ENCODE results near the gene FAM210B.

DNA sequence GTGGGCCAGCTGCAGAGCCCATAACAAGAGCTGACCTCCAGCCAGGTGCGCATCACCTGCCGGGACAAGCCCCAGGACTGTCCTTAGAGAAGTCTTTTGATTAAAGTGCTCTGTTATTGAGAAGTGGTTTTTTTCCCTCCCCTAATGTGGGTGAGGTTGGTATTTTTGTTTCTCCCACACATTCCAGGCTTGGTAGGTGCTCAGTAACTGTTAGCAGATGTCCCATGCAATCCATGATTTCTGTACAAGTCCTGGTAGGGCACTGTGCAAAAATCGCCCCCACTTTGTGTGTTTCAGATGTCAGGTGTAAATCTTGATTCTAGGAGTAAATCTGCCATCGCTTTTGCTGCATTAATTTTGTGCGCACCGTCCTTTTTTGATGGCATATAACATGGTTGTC lies 4.7 kb downstream of the FAM210B start:
- TF ChIP-seq, protein P1, sequence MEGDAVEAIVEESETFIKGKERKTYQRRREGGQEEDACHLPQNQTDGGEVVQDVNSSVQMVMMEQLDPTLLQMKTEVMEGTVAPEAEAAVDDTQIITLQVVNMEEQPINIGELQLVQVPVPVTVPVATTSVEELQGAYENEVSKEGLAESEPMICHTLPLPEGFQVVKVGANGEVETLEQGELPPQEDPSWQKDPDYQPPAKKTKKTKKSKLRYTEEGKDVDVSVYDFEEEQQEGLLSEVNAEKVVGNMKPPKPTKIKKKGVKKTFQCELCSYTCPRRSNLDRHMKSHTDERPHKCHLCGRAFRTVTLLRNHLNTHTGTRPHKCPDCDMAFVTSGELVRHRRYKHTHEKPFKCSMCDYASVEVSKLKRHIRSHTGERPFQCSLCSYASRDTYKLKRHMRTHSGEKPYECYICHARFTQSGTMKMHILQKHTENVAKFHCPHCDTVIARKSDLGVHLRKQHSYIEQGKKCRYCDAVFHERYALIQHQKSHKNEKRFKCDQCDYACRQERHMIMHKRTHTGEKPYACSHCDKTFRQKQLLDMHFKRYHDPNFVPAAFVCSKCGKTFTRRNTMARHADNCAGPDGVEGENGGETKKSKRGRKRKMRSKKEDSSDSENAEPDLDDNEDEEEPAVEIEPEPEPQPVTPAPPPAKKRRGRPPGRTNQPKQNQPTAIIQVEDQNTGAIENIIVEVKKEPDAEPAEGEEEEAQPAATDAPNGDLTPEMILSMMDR (IDR thresholded peaks at IDR 0.05) = no peak
- TF ChIP-seq SOX15 (CRISPR knock-in tag; IDR thresholded peaks at IDR 0.05) (no peak), NFYB (CRISPR knock-in tag; conservative IDR thresholded peaks at IDR 0.05; ENCODE audit: low read depth) (no peak), JUN (CRISPR knock-in tag; IDR thresholded peaks at IDR 0.05) (no peak), HMGA2 (CRISPR knock-in tag; IDR thresholded peaks at IDR 0.05) (no peak), ELF4 (CRISPR knock-in tag; IDR thresholded peaks at IDR 0.05; ENCODE audit: low read depth) (no peak)
- TF ChIP-seq, protein P2, sequence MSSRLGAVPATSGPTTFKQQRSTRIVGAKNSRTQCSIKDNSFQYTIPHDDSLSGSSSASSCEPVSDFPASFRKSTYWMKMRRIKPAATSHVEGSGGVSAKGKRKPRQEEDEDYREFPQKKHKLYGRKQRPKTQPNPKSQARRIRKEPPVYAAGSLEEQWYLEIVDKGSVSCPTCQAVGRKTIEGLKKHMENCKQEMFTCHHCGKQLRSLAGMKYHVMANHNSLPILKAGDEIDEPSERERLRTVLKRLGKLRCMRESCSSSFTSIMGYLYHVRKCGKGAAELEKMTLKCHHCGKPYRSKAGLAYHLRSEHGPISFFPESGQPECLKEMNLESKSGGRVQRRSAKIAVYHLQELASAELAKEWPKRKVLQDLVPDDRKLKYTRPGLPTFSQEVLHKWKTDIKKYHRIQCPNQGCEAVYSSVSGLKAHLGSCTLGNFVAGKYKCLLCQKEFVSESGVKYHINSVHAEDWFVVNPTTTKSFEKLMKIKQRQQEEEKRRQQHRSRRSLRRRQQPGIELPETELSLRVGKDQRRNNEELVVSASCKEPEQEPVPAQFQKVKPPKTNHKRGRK (CRISPR knock-in tag; IDR thresholded peaks at IDR 0.05; ENCODE audit: borderline replicate concordance) = no peak
